GM10248 (cell line): ENCODE measurements around the gene HOMER2.

Experiments
- CTCF ChIA-PET: fragments of 300-600 bp; sonication (Branson Sonifier 250); formaldehyde crosslinking; extraction: SDS; loops from one replicate; lab custom pipeline; 2021; ENCODE audit warnings: antibody characterized with exemption; lab: Yijun Ruan, JAX
- POLR2A ChIA-PET: fragments of 350-650 bp; sonication (Branson Sonifier 250); formaldehyde crosslinking; extraction: SDS; loops from one replicate; lab custom pipeline; 2020; ENCODE audit warnings: antibody characterized with exemption; lab: Yijun Ruan, JAX
- DNase-seq: peaks from one replicate; pipeline ENCODE4 v3.0.0; 2012; ENCODE audit errors: extremely low spot score
- TF ChIP-seq, protein P1 (sequence below): IDR thresholded peaks from 2 replicates; pipeline ENCODE4 v1.5.1; 2012; ENCODE audit warnings: mild to moderate bottlenecking, low read depth; ENCODE audit errors: extremely low read depth, missing control alignments, control extremely low read depth

The HOMER2 gene

DNA sequence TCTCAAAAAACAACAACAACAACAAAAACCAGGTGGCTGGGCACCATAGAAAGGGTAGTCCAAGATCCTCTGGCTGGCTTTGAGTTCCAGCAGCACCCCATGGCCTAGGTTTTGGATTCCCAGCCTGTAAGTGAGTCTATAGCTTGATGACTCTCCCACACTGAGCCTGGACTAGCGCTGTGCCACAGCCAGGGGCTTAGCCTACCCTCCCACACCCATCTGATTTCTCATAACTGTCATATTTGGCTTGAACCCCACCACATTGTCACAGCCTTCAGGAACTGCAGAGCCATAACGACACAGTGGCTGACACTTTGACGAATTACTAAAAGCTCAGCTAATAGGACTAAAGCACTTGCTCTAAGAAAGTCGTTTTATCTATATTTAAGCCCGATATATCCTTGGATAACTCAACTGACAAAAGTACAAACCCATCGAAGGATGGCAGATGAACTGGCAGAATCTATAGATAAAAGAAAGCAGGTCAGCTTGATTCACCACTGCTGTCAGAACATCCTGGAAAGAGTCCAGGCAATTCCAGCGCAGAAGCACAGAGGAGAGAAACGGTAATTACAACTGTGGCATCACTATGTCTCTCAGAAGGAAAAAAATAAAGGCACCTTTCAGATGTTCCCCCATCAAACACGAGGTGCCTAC is 62.1 kb downstream of the HOMER2 start:
- CTCF ChIA-PET = no interaction called here
- TF ChIP-seq, protein P1, sequence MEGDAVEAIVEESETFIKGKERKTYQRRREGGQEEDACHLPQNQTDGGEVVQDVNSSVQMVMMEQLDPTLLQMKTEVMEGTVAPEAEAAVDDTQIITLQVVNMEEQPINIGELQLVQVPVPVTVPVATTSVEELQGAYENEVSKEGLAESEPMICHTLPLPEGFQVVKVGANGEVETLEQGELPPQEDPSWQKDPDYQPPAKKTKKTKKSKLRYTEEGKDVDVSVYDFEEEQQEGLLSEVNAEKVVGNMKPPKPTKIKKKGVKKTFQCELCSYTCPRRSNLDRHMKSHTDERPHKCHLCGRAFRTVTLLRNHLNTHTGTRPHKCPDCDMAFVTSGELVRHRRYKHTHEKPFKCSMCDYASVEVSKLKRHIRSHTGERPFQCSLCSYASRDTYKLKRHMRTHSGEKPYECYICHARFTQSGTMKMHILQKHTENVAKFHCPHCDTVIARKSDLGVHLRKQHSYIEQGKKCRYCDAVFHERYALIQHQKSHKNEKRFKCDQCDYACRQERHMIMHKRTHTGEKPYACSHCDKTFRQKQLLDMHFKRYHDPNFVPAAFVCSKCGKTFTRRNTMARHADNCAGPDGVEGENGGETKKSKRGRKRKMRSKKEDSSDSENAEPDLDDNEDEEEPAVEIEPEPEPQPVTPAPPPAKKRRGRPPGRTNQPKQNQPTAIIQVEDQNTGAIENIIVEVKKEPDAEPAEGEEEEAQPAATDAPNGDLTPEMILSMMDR = no peak
- POLR2A ChIA-PET = no interaction called here

DNA sequence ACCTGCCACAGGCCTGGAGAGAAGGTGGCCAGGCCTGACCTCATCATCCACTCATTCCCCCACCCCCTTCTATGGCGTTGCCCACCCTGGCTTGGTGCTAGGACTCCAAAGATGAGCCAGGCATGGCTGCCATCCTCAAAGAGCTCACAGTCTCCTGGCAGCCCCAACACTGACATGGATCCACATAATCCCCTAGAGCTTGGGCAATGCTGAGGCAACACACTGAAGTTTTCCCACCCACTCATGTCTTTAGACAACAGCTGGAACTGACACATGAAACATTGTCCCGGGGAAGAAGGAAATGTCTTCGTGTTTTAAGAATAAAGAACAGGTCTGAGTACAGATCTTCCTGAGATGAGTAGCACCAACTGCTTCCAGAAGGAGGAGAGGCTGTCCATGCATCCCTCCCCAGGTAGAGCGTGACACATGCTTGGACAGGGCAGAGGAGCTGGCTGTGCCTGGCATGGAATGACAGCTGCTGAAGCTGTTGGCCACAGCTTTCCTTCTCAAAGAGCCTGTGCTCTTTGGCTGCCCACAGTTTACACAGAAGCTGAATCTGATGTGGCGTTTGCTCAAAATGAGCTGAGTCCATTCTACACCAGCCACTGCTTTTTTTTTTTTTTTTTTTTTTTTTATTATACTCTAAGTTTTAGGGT is 70.1 kb downstream of the HOMER2 start:
- TF ChIP-seq, protein P1 = no peak
- ChIA-PET POLR2A (no interaction called here), CTCF (interaction anchor here (0.7 kb wide), 1 partner anchor 22 kb away, joined by 3 read pairs; no protein-coding TSS in a partner anchor)
- DNase-seq = no peak

More for the DNA sequence above, 62.1 kb downstream of the HOMER2 start:
- no peak for DNase-seq

DNA sequence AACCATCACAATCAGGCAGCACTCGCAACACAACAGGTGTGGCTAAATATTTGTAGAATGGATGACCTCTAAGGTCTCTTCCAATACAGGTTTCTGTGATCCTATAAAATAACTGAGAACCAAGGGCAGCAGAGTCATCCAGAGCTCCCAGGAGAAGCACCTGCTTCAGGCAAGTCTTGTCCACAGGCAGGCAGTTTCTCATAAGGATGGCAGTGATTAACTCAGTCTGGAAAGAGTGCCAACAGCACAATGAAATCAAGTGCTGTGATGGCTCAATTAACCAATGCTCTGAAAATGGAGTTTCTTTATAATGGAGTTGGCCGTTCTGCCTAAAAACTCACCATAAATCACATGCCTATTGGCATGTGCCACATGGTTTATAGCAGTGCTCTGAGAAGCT is 70.8 kb downstream of the HOMER2 start:
- TF ChIP-seq, protein P1 = no peak
- ChIA-PET CTCF (interaction anchor here (1.3 kb wide), 1 partner anchor 10 kb away, joined by 3 read pairs; no protein-coding TSS in a partner anchor), POLR2A (no interaction called here)
- no peak for DNase-seq

DNA sequence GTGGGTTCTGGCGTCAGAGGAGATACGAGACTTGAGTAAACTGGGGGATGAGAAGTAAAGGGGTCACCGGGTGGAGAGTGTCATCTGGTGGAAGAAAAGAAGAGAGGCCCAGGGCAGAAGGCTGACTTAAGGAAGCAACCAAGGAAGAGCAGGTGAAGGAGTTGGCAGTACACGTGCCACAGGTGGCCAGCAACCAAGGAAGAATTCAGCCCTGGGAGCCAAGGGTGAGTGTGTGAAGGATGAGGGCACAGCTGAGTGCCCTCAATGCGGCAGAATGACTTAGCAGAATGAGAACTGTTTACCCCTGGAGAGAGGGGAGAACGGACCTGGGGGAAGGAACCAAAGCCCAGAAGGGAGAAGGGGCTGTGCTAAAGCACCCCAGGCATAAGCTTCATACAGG is 71.8 kb downstream of the HOMER2 start:
- POLR2A ChIA-PET = no interaction called here
- TF ChIP-seq, protein P1 = no peak
- no peak for DNase-seq
- CTCF ChIA-PET = interaction anchor here (1.3 kb wide), 1 partner anchor 9 kb away, joined by 3 read pairs; no protein-coding TSS in a partner anchor

DNA sequence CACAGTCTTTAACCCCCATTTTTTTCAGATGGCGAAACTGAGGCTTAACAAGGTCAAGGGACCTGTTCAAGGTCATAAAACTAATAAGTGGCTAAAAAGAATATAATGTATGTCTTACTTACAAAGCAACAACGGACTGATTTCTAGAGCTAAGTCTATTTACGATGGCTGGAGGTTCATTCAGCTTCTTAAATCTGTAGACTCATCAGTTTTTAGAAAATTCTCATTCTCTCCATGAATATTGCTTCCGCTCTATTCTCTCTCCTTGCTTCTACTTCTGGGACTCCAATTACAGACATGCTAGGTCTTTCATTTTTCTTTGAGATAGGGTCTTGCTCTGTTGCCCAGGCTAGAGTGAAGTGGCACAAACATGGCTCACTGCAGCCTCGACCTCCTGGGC is 74.2 kb downstream of the HOMER2 start:
- TF ChIP-seq, protein P1 = no peak
- ChIA-PET CTCF (no interaction called here), POLR2A (no interaction called here)
- no peak for DNase-seq

DNA sequence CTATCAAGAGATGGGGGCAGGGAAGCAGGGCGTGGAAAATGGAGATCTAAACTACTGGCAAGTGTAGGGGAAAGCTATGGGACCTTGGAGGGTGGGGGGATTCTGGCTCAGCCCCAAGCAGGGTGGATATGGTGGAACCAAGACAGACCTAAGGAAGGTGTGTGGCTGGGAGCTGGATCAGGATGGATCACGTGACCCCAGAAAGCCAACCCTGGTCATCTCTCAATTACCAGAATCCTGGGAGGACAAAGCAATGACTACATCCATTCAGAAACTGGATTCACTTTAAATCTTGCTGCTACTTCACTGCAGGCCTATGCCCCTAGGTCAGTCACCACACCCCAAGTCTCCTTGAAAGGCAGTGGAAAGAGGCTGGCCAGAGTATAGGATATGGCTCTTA is 74.7 kb downstream of the HOMER2 start:
- POLR2A ChIA-PET = no interaction called here
- no peak for DNase-seq
- TF ChIP-seq, protein P1 = no peak
- CTCF ChIA-PET = no interaction called here
